GM12878 (cell line): ENCODE results near the gene MYOZ2. TPM values are rescaled to one million over a fixed set of nuclear protein-coding genes. Genes with fewer than 3 reads are reported as not detected.

Experiments
- ATAC-seq: fragments of 200-7000 bp; cut with Tn5 transposase; 3 replicates; pipeline ENCODE4 v1.9.1; 2020; ENCODE audit warnings: mild to moderate bottlenecking, moderate library complexity
- BruUV-seq: library from RNA; stranded (reverse); fragments of 400-500 nt; replicated peaks from 2 replicates; lab custom pipeline; 2021; lab: Mats Ljungman, UMichigan
- CTCF ChIA-PET: fragments of 300-600 bp; sonication (Branson Sonifier 250); formaldehyde crosslinking; extraction: SDS; loops from one replicate; lab custom pipeline; 2021; ENCODE audit warnings: inconsistent platforms; lab: Yijun Ruan, JAX
- POLR2A ChIA-PET: fragments of 350-600 bp; formaldehyde crosslinking; extraction: SDS; loops from one replicate; lab custom pipeline; 2021; ENCODE audit warnings: inconsistent platforms; lab: Charles Lee
- RAD21 ChIA-PET: fragments of 300-600 bp; sonication (Branson Sonifier 250); formaldehyde crosslinking; loops from one replicate; lab custom pipeline; 2023; ENCODE audit warnings: antibody characterized with exemption; ENCODE audit not compliant: unreplicated experiment; lab: Charles Lee
- SMC1A ChIA-PET: fragments of 300-600 bp; sonication (Branson Sonifier 250); formaldehyde crosslinking; loops from one replicate; lab custom pipeline; 2023; ENCODE audit not compliant: unreplicated experiment, uncharacterized antibody; lab: Charles Lee
- DNase-seq: peaks from one replicate; pipeline ENCODE4 v3.0.0-alpha.2; 2011; ENCODE audit warnings: low read depth, low spot score
- FAIRE-seq: peaks from 3 replicates; lab custom pipeline; 2011; peaks lifted over from hg19 to GRCh38; lab: Jason Lieb, UNC
- H2AFZ ChIP-seq: 2 replicates; pipeline ENCODE4 v1.6.0; 2011; ENCODE audit warnings: low read depth, low read length, control low read depth; ENCODE audit not compliant: control insufficient read depth
- H3K27ac ChIP-seq: 2 replicates; pipeline ENCODE4 v1.5.1; 2011; ENCODE audit warnings: control low read depth; ENCODE audit not compliant: control insufficient read depth, insufficient read depth
- H3K27me3 ChIP-seq, 2 experiments: replicated peaks in 1 of 2; 2 replicates each; pipeline versions ENCODE4 v1.6.0 to v1.6.1; 2011; ENCODE audit warnings: low read length in 1 of 2; ENCODE audit not compliant: control insufficient read depth in 2 of 2, insufficient read depth in 2 of 2
- H3K36me3 ChIP-seq, 2 experiments: 2 replicates each; pipeline ENCODE4 v1.5.1; 2011; ENCODE audit warnings: low read length in 1 of 2; ENCODE audit not compliant: control insufficient read depth in 2 of 2, insufficient read depth in 2 of 2
- H3K4me1 ChIP-seq: 2 replicates; pipeline ENCODE4 v1.6.1; 2011; ENCODE audit warnings: mild to moderate bottlenecking, low read length, moderate library complexity, mixed read lengths; ENCODE audit not compliant: control insufficient read depth, insufficient read depth
- H3K4me2 ChIP-seq: 2 replicates; pipeline ENCODE4 v1.6.0; 2011; ENCODE audit warnings: control low read depth; ENCODE audit not compliant: control insufficient read depth, insufficient read depth
- H3K4me3 ChIP-seq: fragments of 200-600 bp; sonication (generic); 2 replicates; pipeline ENCODE4 v1.5.1; 2016
- H3K79me2 ChIP-seq: 2 replicates; pipeline ENCODE4 v1.6.0; 2011; ENCODE audit warnings: low read length; ENCODE audit not compliant: control insufficient read depth, insufficient read depth
- H3K9ac ChIP-seq: 2 replicates; pipeline ENCODE4 v1.8.0; 2011; ENCODE audit warnings: low read length, control low read depth, mixed read lengths; ENCODE audit not compliant: control insufficient read depth, insufficient read depth
- H3K9me3 ChIP-seq: replicated peaks from 3 replicates; pipeline ENCODE4 v1.5.1; 2011; ENCODE audit warnings: mild to moderate bottlenecking, low read length; ENCODE audit not compliant: control insufficient read depth, insufficient read depth
- H4K20me1 ChIP-seq: 2 replicates; pipeline ENCODE4 v1.6.0; 2011; ENCODE audit not compliant: control insufficient read depth, insufficient read depth
- BCL11A ChIP-seq: IDR thresholded peaks from 2 replicates; pipeline ENCODE4 v1.6.1; 2011; ENCODE audit warnings: low read depth, low read length
- BMI1 ChIP-seq: fragments of 450-650 bp; IDR thresholded peaks from 2 replicates; pipeline ENCODE4 v1.6.1; 2016; ENCODE audit warnings: mild to moderate bottlenecking, moderate library complexity, borderline replicate concordance
- CEBPB ChIP-seq, 2 experiments: fragments of 150-350 bp in 1 of 2; IDR thresholded peaks; 2 replicates each; pipeline ENCODE4 v1.6.1; 2012 to 2014; ENCODE audit warnings: low read depth in 2 of 2, low read length in 2 of 2, borderline replicate concordance in 1 of 2, inconsistent platforms in 1 of 2
- CHD2 ChIP-seq: IDR thresholded peaks from 2 replicates; pipeline ENCODE4 v1.6.1; 2011; ENCODE audit warnings: low read depth, low read length, improper control_type of control experiment, borderline replicate concordance
- IRF4 ChIP-seq: IDR thresholded peaks from 2 replicates; pipeline ENCODE4 v1.6.1; 2011; ENCODE audit warnings: low read depth, low read length
- NBN ChIP-seq: fragments of 450-650 bp; IDR thresholded peaks from 2 replicates; pipeline ENCODE4 v1.6.1; 2016
- NKRF ChIP-seq: fragments of 450-650 bp; conservative IDR thresholded peaks from 2 replicates; pipeline ENCODE4 v1.6.1; 2017; ENCODE audit warnings: mild to moderate bottlenecking, moderate library complexity
- USF1 ChIP-seq: IDR thresholded peaks from 2 replicates; pipeline ENCODE4 v1.6.1; 2011; ENCODE audit warnings: borderline replicate concordance, low read depth, mild to moderate bottlenecking, moderate library complexity, mixed read lengths, low read length; ENCODE audit not compliant: insufficient read depth; ENCODE audit errors: extremely low read length
- WGBS: methylation state at CpG from one replicate; pipeline ENCODE4 v1.1.6; 2016; ENCODE audit warnings: low lambda C conversion rate; ENCODE audit not compliant: insufficient replicate concordance, insufficient coverage; ENCODE audit errors: missing lambda C conversion rate; 5-methylcytosine and 5-hydroxymethylcytosine counted together
- in situ Hi-C: fragments of 300-500 bp; cut with MboI; formaldehyde crosslinking; loops from 9 replicates; pipeline ENCODE4 v1.14.3; 2018; ENCODE audit warnings: mixed read lengths
- intact Hi-C: fragments of 100-400 bp; cut with micrococcal nuclease; formaldehyde crosslinking; loops from one replicate; pipeline ENCODE4 v1.14.2; 2022; ENCODE audit not compliant: unreplicated experiment
- polyA plus RNA-seq, 11 experiments: library from polyadenylated mRNA; depleted of rRNA in 4 of 11; unstranded in 6 of 11; stranded (reverse) in 5 of 11; fragments of >200 nt; fragmentation: Nextera tagmentation in 4 of 11; fragmentation: Illumina TruSeq in 1 of 11; extraction: Ambion mirVana in 4 of 11; extraction: Trizol in 1 of 11; gene quantifications; 1 replicate in 1 of 11; 2 replicates in 10 of 11; pipeline versions ENCODE4 v1.2.1 to v1.2.3, GENCODE V29; 2011 to 2016; ENCODE audit warnings: inconsistent platforms in 2 of 11, missing spikeins in 2 of 11, low read depth in 1 of 11
- total RNA-seq, 4 experiments: library from RNA; depleted of rRNA in 3 of 4; stranded (reverse); fragments of >200 nt in 3 of 4; fragmentation: Illumina TruSeq in 1 of 4; extraction: Trizol in 1 of 4; gene quantifications; 2 replicates each; pipeline versions ENCODE4 v1.2.1 to v1.2.3, GENCODE V29; 2013 to 2021

Gene MYOZ2
- total and polyA plus RNA-seq, 10 of the 15 experiments (the other 5 are each of a cell fraction or from before 2014, with no cell fraction given): not detected

DNA sequence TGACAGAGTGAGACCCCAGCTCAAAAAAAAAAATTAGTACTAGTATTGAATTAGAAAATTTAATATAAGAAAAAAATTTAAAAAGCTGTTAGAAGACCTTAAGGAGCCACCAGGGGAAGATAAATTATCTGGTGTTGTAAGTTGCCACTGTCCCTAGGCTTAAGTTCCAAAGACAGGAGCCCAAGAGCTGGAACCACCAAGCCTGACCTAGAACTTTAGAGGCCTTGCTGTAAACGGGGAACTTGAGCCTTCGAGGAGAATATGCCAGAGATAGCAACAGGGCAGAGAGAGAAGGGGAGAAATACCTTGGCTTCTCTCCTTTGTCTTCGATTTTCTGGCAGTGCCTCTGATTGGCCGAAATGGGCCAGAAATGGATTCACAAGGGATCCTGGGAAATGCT, 85.8 kb downstream of the MYOZ2 start:
- H3K79me2 ChIP-seq: no peaks in the 10 kb centered on the region
- BruUV-seq: no TSS peak
- H3K9me3 ChIP-seq: no peaks in the 10 kb centered on the region
- DNase-seq: no peak
- H3K9ac ChIP-seq: no peak overlapping the region
- H3K27ac ChIP-seq: no peak overlapping the region
- TF ChIP-seq BCL11A (no peak), BMI1 (no peak), IRF4 (no peak), CEBPB (IDR thresholded peaks at IDR 0.05; ENCODE audit: borderline replicate concordance in 1 of 2, low read depth in 2 of 2, low read length in 2 of 2) (no peak), NBN (no peak), USF1 (no peak), NKRF (no peak), CHD2 (no peak)
- SMC1A ChIA-PET: no interaction called here
- RAD21 ChIA-PET: no interaction called here
- no peak for ATAC-seq
- H3K4me1 ChIP-seq: no peaks in the 10 kb centered on the region
- in situ Hi-C loops: no loop called here
- no peaks in the 10 kb centered on the region for H3K27me3 ChIP-seq
- WGBS: 90% methylated on average over 4 of the region's 4 CpGs
- FAIRE-seq: no peak
- intact Hi-C loops: no loop called here
- CTCF ChIA-PET: interaction anchor here (0.6 kb wide), 1 partner anchor 20 kb away, joined by 3 read pairs; no protein-coding TSS in a partner anchor
- H2AFZ ChIP-seq: no peak overlapping the region
- POLR2A ChIA-PET: no interaction called here
- no peaks in the 10 kb centered on the region for H3K36me3 ChIP-seq
- no peaks in the 10 kb centered on the region for H4K20me1 ChIP-seq
- H3K4me2 ChIP-seq: no peak overlapping the region
- H3K4me3 ChIP-seq: no peak overlapping the region
